GM19025 (cell line): ENCODE data around the gene LOXL3.

Experiments used
- ATAC-seq: cut with Tn5 transposase; IDR thresholded peaks from one replicate; pipeline ENCODE4 v1.9.1; 2021; ENCODE audit warnings: mild to moderate bottlenecking, low read depth, moderate library complexity; ENCODE audit not compliant: unreplicated experiment

Gene LOXL3

DNA sequence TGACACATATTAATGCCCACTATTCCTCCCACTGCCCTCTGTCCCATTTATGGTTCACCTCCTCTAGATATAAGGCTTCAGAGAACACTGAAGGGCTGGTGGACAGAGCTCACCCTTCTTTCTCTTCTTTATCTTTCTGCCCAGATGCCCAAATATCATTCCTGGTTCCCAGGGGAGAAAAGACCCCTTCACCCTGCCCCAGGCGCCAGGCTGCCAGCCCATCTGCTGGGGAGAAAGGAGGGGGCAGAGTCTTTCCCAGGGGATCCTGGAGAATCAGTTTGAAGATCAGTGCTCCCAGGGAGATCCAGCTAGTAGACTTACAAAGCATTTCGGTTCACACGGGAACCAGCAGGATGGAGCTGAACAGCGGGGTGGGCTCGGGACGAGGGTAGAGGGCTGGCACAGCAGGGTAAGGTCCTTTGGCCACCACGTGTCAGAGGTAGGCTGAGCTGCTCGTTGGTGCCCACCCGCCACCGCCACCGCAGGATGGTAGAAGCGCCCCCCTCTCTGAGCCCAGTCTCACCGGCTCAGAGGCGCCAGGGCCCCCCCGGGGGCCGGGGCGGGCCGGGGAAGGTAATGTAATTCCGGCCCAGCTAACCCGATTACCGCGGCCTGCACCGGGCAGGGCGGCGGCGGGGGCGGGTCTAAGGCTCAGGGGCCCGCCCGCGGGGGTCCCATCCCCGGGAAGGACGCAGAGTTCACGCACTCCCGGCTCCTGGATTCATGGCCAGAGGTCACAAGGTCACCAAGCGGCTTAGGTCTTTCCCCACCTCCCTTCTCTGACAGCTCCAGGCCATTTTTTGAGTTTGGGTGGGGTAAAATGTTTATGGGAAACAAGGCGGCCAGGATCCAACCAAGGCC is 40.8 kb downstream of the LOXL3 start:
- ATAC-seq: no peak

DNA sequence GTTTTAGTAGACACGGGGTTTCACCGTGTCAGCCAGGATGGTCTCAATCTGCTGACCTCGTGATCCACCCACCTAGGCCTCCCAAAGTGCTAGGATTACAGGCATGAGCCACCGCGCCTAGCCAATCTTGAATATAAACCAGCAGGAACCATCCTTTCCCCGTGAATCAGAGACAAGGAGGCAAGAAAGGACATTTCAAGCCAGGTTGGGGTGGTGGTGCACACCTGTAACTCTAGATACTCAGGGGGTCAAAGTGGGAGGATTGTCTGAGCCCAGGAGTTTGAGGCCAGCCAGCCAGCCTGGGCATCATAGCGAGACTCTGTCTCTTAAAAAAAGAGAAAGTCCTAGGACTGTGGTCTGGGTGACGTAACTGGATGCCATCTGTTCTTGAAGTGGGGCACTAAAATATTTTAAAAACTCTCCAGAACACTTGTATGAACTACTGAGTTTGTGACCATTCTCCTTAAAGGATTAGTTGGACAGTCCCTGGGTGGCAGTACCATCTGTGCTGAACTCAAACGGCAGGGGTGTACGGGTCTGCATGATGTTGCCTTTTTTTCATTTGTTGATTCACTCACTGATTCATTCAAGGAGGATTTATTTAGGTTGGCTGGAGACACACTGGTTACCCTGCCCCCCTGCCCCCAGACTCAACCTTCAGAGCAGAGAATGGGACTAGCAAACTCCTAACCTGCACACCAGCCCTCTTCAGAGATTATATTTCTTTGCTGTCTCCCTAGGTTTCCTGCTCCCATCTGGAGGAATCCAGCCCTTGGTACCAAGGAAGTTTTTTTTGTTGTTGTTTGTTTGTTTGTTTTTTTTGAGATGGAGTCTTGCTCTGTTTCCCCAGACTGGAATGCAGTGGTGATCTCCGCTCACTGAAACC is 42.4 kb downstream of the LOXL3 start:
- ATAC-seq: no peak

DNA sequence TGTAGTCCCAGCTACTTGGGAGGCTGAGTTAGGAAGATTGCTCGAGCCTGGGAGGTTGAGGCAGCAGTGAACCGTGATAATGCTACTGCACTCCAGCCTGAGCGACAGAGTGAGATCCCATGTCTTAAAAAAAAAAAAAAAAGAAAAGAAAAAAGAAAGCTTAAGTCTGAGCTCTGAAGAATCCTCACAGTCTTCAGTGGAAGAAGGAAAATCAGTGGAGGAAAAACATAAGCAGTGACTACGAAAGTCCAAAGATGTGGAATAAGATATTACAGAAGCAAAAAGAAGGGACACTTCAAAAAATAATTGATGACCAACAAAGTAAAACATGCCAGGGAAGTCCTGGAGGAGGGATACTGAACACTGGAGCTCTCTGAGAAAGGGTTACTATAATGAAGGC is 43.5 kb downstream of the LOXL3 start:
- ATAC-seq: no peak

DNA sequence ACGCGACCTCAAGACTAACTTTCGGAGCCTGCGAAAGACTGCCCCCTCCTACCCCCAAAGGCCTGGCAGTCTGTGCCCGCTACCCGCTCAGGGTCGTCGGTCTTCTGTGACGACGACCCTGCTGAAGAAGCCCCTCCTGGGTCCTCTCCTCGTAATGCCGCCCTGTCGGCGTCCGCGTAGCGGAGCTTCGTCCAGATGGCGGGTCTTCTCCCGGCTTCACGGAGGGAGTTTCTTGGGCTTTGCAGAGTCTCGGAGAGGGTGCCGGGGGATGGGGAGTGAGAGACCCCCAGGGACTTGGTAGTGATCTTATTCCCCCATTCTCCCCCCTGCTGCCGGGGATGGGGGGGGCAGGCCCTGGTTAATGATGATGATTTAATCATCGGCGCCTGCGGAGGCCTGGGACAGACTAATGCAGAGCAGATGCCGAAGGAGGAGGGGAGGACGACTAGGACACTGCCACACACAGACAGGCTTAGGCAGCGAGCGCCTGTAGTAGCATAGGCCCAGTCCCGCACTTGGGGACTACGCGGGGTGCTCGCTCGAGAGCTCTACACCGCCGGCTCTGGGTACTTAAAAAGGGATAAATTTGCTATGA is 45.7 kb downstream of the LOXL3 start:
- no peak for ATAC-seq

DNA sequence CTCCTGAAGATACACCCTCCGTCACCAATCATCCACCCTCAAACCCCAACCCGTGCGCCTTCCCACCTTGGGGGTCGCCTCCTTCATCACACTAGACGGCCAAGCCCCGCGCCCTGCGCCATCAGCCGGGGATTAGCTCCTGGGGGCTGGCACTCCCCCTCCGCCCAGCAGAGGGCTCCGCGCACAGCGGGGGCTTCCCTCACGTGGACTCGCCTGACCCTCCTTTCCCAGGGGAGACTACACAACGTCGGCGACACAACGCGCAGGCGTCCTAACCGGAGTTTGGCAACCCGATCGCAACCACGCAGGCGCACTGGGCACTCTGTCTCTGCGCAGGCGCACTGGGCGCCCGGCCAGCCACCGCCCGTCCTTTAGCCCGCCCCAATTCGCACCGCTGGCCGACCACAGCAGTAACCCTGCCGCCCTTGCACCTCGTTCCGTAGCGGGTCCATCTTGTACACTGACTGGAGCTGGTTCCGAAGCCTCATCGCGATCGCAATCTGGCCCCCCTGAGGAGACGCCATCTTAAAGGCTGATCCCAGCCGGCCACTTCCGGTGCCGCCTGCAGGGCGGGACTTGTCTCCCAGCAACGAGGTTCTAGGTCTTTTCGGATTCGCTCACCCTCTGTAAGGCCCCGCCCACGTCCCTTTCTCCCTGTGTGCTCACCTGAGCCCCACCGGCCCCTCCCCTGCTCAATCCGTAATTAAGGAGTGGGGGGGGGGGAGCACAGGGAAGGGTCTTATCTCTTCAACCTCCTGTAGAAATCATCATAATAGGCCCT is 46.4 kb downstream of the LOXL3 start, which contains the start of gene PCGF1:
TSS of gene PCGF1 (minus strand) at position 551 of the 781 bp plus-strand sequence. CDS start at position 524, 27 bp downstream.
- ATAC-seq: peak; percentile 79

DNA sequence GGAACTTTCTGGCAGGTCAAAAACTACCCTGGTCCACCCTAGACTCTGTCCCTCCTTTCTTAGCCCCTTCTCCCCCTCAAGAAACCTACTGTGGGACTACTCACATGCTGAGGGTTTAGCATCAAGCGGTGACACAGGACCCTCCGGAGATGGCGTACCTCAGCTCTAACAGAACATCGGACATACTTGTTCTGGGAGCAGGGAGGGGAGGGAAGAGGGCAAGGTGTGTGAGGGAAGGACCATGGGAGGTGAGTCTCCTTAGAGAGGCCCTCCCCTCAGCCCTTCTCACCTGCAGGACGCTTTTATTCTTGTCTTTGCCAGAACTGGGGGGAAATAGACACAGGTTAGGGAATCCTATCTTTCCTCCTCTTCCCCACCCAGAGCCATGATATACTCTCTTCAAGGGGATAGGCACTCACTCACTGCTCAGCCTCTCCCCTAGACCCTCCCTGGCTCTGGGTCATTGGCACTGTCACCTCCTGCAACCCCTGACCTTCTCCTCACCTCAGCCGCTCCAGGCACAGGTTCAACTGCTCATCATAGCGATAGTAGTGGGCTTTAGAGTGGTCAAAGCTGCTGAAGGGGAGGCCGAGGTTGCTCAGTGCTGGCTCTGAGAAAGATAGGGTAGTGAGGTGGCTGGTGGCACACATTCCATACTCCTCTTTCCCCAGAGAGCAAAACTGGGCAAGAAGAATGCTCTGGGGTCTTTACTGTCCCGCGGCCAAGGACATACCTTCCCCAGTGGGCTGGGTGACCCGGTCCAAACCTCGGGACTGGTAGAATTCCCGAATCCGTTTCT is 48.1 kb downstream of the LOXL3 start:
- ATAC-seq: no peak

DNA sequence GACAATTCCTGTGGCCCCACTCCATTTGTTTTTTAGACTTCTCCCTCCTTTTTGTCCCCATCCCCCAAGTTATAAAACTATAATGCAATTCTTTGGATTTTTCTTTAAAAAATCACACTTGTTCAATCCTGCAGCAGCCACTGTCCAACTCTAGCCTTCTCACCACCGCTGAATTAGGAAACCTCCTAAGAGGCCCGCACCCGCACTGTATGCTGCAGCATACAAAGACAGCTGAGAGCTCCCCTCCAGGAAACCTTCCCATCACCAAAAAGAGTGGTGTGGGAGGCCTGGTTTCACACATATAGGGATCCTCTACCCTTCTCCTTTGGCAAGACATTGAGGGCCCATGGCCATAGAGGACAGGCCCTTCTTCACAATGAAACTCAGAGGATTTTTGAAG is 49.2 kb downstream of the LOXL3 start:
- no peak for ATAC-seq

DNA sequence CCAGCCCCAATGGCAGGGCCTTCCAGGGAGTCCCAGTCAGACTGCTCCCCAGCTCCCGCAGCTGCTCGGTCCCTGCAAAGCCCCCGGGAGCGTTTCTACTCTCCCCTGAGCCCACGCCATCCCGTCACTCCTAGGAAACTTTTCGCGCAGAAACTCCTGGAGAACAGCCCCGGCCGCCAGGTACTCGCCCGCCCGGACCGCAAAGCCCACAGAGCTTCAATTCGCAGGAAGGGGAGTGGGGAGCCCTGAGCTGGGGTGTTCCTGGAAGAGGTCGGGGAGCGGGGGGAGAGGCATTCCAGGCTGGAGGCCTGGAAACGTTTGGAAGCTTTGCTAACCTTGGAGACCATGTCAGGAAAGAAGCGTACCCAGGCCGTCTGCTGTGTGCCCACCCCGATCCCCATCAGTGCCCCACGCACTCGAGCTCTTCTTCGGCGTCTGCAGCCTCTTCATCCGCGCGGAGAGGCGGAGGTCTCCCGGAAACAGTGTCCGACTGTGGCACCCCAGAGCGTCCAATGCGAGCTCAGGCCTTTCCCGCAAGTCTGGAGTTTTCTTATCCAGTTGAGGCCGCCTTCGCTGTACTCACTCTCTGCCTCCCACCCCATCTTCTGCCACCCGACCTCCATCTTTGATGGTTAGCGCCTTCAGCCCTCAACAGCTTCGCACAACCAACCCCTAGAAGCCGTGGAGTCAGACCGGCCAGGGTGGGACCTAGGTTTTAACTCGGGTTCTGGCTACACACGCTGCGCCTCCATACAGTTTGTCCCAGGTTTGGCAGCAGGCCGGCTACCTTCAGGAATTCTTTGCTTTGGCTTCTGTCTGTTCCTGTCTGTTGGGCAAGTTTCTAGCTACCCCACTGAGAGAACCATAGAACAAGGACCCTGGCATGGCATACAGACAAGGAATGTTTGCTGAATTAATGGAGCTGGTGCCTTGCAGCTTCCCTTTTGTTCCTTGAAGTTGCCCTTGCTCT is 50.0 kb downstream of the LOXL3 start:
- ATAC-seq: no peak

DNA sequence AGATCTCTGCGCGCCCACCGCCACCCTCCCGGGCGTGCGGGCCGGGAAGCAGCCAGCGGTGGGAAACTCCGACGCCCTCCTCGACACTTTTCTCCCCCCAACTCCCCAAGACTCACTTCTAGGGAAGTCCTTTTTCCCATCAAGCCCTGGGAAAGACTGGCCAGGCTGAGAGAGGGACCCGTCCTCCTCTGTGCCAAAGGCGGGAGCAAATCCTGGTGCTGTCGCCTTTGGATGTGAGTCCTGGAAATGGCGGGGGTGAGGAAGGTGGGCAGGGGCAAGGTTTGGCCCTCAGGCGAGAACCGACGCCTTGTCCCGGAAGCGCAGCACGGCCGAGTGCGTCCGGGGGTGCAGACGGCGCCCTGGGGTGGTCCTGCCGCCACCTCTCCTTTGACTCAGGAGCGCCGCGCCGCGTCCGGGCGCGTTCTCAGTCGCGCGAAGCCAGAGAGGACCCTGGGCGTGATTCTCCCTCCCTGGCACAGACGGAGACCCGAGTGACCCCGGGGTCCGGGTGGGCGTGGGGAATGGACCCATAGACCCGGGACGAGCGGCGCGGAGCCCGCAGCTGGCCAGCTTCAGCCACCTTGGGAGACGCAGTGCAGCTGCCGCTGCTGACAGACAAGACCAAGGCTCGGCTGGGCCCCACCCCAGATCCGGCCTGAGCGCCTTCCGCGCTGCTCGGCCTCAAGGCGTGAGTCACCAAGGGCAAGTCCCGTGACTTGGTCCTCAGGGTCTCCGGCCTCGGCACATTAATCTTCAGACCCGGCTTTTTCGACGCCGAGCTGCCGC is 50.8 kb downstream of the LOXL3 start:
- ATAC-seq: peak; percentile 37

DNA sequence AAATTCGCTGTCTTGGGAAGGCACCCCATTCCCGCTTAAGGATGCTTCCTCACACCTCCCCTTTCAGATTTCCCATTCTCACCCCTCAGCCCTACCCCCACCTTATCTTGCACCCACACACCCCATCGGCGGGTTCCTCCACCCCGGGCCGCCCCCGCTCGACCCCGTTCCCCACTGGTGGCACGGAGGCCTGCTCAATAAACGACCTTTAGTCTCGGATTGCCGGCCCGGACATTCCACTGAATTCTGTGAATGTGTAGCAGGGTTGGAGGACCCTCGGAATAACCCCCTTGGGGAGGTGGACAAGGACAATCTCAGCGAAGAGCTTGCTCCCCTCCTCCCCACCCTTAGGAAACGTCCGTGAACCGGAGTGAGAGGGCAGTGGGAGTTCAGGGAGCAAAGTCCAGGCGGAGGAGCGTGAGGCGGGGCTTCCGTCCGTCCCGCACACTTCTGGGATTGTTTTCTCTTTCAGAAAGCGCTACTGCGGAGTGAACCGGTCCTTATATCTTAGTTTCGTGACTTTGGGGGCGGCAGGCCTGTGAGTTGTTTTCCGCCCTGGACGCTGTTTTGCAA is 51.5 kb downstream of the LOXL3 start:
- no peak for ATAC-seq

DNA sequence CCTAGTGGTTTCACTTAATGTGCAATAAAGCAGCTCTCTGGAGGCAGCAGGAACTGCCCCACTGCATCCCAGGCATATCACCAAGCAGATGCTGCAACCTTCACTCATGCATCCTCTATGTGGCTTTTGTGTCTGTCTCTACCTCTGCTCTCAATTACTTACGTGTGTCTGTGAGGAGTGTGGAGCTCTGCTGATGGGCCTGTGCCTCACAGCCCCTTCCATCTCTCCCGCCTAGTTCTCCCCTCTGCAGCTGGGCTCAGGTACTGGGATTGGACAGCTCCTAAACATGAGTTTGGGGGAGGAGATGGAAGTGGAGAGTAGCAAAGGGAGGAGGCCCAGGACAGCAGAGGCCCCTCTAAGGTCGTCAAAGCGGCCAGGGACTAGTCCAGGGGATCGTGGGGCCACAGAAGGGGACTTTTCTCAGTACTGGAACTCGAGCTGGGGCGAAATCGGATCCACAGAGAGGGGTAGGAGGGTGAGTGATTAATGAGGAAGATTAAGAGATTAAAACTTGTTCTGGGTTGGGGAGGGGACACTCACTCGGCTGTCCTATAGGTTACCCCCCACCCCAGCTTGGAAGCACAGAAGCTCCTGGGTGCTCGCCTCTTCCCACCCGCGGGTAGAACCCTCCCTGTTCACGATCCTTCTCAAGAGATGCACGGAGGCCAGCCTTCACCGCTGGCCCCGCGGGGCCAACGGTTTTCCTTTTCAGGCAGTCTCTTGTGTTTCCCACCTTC is 52.2 kb downstream of the LOXL3 start:
- no peak for ATAC-seq

DNA sequence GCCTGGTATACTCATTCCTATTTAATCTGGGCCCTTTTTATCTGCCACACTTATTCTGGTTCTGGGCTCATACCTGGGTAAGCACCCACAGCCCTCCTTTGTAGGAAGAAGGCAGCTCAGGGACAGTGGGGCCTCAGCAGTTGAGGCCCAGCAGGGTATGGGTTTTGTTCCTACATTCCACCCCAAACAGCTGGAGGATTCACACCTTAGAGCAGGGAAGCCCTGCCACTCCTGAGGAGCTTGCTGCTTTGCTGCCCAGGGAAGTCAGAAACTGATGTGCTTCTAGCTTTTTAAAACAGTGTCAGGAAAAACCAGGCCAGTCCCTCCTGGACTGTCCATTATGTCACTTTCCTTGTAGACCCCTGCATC is 53.2 kb downstream of the LOXL3 start:
- no peak for ATAC-seq

DNA sequence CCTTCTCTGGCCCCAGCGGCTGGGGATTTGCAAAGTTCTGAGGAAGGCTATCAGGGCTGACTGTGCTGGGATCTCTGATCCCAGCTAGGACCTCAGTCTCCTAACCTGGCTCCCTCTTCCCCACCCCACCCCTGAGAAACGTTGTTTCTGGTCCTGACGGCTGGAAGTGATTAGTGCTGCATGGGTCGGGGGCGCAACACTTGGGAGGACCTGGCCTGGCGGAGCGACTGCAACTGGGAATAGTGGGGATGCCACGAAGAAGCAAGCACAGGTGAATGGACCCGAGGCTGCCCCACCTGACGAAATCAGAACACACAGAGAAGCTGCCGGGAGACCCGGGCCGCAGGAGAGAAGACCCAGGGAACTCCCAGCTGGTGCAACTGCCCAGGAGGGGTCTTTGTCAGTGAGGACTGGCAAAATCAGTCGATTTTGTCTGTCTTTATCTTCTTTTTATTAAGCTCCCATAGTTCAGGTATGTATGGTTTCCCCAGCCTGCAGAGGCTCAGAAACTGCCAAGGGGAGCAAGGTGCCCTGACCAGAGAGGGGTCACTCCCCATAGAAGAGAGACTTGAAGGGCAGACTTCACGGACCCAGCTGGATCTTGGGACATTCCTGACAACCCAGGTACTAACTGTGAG is 53.7 kb downstream of the LOXL3 start:
- ATAC-seq: no peak

DNA sequence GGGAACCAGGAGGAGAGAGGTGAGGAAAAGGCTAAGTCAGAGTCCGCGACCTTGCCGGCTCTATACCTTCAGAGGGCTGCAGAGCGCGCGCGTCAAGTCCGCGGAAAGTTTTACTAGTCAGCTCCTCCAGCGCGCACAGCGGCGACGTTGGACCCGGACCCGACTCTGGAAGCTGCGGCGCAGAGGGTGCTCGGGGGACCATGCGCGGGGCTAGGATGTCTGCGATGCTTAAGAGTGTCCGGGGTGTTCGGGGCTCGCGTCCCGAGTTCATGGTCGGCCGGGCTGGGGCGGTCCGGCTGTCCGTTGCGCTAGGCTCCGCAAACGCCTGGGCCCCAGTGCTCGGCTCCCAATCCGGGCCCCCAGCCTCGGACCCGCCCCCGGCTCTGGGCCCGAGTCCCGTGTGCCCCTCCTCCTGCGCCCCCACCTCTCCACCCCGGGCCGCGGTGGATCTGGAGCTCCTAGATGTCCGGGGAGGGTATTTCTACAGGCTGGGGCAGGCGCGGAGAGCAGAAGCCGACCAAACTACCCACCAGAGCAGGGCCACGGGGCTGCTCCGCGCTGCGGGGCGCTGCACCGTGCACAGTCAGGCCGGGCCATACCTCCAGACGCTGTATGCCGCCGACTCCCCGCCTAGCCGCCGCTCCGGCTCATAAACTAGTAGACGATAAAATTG is 54.3 kb downstream of the LOXL3 start, which contains the start of gene LBX2:
TSS of gene LBX2 (minus strand) at position 337 of the 673 bp plus-strand sequence. CDS start at position 271, 66 bp downstream.
- no peak for ATAC-seq

DNA sequence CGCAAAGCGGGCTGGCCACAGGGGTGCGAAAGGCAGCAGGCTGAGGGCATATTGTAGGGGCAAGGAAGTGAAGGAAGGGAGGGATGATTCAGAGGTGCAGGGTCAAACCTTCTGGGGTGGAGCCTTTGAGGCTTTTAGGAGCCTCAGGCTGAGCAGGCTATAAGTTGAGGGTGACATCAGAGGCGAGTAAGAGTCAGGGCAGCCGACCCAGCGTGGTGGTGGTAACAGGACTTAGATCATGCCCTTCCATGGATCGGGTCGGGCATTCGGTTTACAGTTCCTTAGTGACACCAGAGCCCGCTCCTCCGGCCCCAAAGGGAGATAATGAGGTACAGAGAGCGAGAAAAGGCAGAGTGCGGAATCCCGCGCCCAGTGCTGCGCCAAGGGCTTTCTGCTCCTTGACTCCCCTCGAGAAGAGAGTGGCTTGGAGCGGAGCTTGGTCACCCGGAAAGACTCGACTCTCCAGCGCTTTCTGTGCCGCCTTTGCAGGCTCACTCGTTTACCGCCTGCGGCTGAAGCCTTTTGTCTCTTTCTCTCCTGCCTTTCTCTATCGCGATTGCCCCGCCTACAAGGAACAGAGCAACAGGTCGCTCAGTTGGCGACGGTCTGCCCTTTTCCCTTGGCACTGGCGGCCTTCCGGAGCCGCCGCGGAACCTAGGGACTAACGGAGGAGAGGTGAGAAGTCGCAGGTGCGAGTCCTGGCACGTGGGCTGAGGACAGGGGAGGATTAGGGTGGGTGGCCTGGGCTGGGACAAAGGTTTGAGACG is 55.1 kb downstream of the LOXL3 start:
- ATAC-seq: no peak
